Activated naive CD4-positive, alpha-beta T cell treated with anti-CD3 and anti-CD28 coated beads, Interleukin-2, amount 10 ng/mL, durations not matched to agents 7 days and 5 days (primary cell): Measurements from ENCODE around the gene C1orf56.
"Not testable (repeated sequence)": the region's sequence is repeated elsewhere in the genome, so short reads cannot be mapped to it uniquely, and the experiment has no call there.

ENCODE experiments used
- CTCF ChIA-PET: fragments of 350-600 bp; sonication (Branson Sonifier 250); formaldehyde crosslinking; loops from one replicate; lab custom pipeline; 2021; ENCODE audit warnings: antibody characterized with exemption; lab: Charles Lee
- DNase-seq: peaks from one replicate; pipeline ENCODE4 v3.0.0-alpha.2; 2020
- H3K27ac Mint-ChIP-seq: one replicate; pipeline ENCODE4 v1.8.0; 2021; ENCODE audit warnings: mild to moderate bottlenecking, moderate library complexity, mixed read lengths
- H3K27me3 Mint-ChIP-seq: one replicate; pipeline ENCODE4 v1.8.0; 2021; ENCODE audit warnings: mild to moderate bottlenecking, mixed read lengths
- H3K36me3 Mint-ChIP-seq: one replicate; pipeline ENCODE4 v1.8.0; 2021; ENCODE audit warnings: mixed read lengths
- H3K4me1 Mint-ChIP-seq: one replicate; pipeline ENCODE4 v1.8.0; 2021; ENCODE audit warnings: mixed read lengths
- H3K4me3 Mint-ChIP-seq: one replicate; pipeline ENCODE4 v1.8.0; 2021; ENCODE audit warnings: mild to moderate bottlenecking, moderate library complexity, mixed read lengths
- H3K9me3 Mint-ChIP-seq: one replicate; pipeline ENCODE4 v1.8.0; 2021; ENCODE audit warnings: mixed read lengths

C1orf56 gene

DNA sequence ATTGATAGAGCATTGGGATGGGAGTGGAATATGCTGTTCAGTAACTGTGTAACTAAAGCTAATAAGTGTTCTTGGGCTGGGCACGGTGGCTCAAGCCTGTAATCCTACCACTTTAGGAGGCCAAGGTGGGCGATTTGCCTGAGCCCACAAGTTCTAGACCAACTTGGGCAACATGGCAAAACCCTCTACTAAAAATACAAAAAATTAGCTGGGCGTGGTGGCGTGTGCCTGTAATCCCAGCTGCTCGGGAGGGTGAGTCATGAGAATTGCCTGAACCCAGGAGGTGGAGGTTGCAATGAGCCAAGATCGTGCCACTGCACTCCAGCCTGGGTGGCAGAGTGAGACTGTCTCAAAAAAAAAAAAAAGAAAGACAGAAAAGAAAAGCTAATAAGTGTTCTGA lies 49.9 kb downstream of the C1orf56 start:
- CTCF ChIA-PET = interaction anchor here (0.6 to 7.6 kb wide), 5 partner anchors 58 to 337 kb away, joined by 3 to 160 read pairs (median 5); partner anchors contain the start of genes ANXA9 and TNFAIP8L2
- H3K36me3 Mint-ChIP-seq, H3K9me3 Mint-ChIP-seq, H3K27ac Mint-ChIP-seq, H3K4me3 Mint-ChIP-seq, H3K27me3 Mint-ChIP-seq, DNase-seq, H3K4me1 Mint-ChIP-seq: not testable (repeated sequence)

DNA sequence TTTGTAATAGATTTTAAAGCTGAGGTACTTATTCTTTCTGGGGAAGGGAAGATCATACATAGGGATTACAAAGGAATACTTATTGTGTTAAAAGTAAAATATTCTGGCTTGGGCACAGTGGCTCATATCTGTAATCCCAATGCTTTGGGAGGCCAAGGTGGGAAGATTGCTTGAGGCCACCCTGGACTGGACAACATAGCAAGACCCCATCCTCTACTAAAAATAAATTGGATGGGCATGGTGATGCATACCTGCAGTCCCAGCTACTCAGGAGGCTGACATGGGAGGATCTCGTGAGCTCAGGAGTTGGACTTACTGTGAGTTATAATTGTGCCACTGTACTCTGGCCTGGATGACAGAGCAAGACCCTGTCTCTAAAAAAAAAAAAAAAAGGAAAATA lies 50.6 kb downstream of the C1orf56 start:
- Mint-ChIP-seq H3K4me3 (no peak overlapping the region), H3K9me3 (no peaks in the 10 kb centered on the region), H3K27me3 (no peaks in the 10 kb centered on the region), H3K36me3 (peaks cover 10% of the 10 kb centered on the region), H3K4me1 (no peaks in the 10 kb centered on the region), H3K27ac (no peak overlapping the region)
- no peak for DNase-seq
- CTCF ChIA-PET = interaction anchor here (0.6 to 7.6 kb wide), 6 partner anchors 13 to 337 kb away, joined by 3 to 160 read pairs (median 4); partner anchors contain the start of genes ANXA9 and TNFAIP8L2
